ENCODE data around the gene GSN.

- TF ChIP-seq CTCF (IDR thresholded peaks at IDR 0.05) (no peak), POLR2A (IDR thresholded peaks at IDR 0.05) (no peak)
These were observed 34.4 kb downstream of the GSN start for GRCh38 chr9:121302341-121302740.

Data from heart left ventricle (tissue), 13 donors.